Panc1 (cell line): ENCODE measurements around the gene METRN. TPM values are rescaled to one million over a fixed set of nuclear protein-coding genes. Genes with fewer than 3 reads are reported as not detected.

Experiments used
- ATAC-seq: fragments of 200-7000 bp; cut with Tn5 transposase; 2 replicates; pipeline ENCODE4 v1.9.1; 2020; ENCODE audit warnings: mild to moderate bottlenecking, moderate library complexity
- BruUV-seq: library from RNA; stranded (reverse); fragments of 400-500 nt; replicated peaks from 2 replicates; lab custom pipeline; 2021; lab: Mats Ljungman, UMichigan
- CTCF ChIA-PET: fragments of 300-600 bp; sonication (Branson Sonifier 250); formaldehyde crosslinking; loops from one replicate; lab custom pipeline; 2022; ENCODE audit warnings: antibody characterized with exemption; lab: Charles Lee
- POLR2A ChIA-PET: fragments of 300-600 bp; sonication (Branson Sonifier 250); formaldehyde crosslinking; loops from one replicate; lab custom pipeline; 2022; ENCODE audit warnings: antibody characterized with exemption; lab: Charles Lee
- DNase-seq: peaks from one replicate; pipeline ENCODE4 v3.0.0-alpha.2; 2010; ENCODE audit warnings: low read depth, low spot score
- H3K27ac ChIP-seq: 2 replicates; pipeline ENCODE4 v1.5.1; 2011; ENCODE audit warnings: mild to moderate bottlenecking, low read length, inconsistent platforms
- H3K27me3 ChIP-seq: fragments of 200-500 bp; sonication (Bioruptor generic); 2 replicates; pipeline ENCODE4 v1.6.0; 2014; ENCODE audit warnings: low read length, inconsistent platforms; ENCODE audit not compliant: control insufficient read depth, insufficient read depth
- H3K36me3 ChIP-seq: fragments of 200-500 bp; sonication (Bioruptor generic); 2 replicates; pipeline ENCODE4 v1.5.1; 2014; ENCODE audit warnings: inconsistent platforms, mild to moderate bottlenecking, low read length, moderate library complexity; ENCODE audit not compliant: control insufficient read depth, insufficient read depth
- H3K4me1 ChIP-seq: 2 replicates; pipeline ENCODE4 v1.5.1; 2011; ENCODE audit warnings: inconsistent platforms, mild to moderate bottlenecking, low read length, moderate library complexity; ENCODE audit not compliant: control insufficient read depth, insufficient read depth
- H3K4me3 ChIP-seq, 2 experiments: 2 replicates each; pipeline ENCODE4 v1.5.1; 2011 to 2012; ENCODE audit warnings: low read depth in 2 of 2, low read length in 2 of 2, mild to moderate bottlenecking in 2 of 2, inconsistent platforms in 1 of 2, moderate library complexity in 1 of 2
- H3K9me3 ChIP-seq: fragments of 200-500 bp; sonication (Bioruptor generic); 2 replicates; pipeline ENCODE4 v1.5.1; 2014; ENCODE audit warnings: low read depth, mild to moderate bottlenecking, inconsistent platforms, low read length, moderate library complexity; ENCODE audit not compliant: control insufficient read depth, insufficient read depth
- POLR2AphosphoS5 ChIP-seq: IDR thresholded peaks from 2 replicates; pipeline ENCODE4 v1.6.1; 2012; ENCODE audit warnings: mild to moderate bottlenecking, low read depth, low read length, moderate library complexity
- SIN3A ChIP-seq: IDR thresholded peaks from 2 replicates; pipeline ENCODE4 v1.6.1; 2012; ENCODE audit warnings: low read depth, mild to moderate bottlenecking, low read length, moderate library complexity, borderline replicate concordance; ENCODE audit not compliant: insufficient read depth
- TCF7L2 ChIP-seq: IDR thresholded peaks from 2 replicates; pipeline ENCODE4 v1.6.1; 2011; ENCODE audit warnings: mild to moderate bottlenecking, low read depth, low read length, inconsistent platforms
- in situ Hi-C: cut with HindIII; loops from 2 replicates; pipeline ENCODE4 v1.10.0; 2016; ENCODE audit warnings: low sequenced_read_pairs, low pct_unique_long_range_greater_than_20kb
- intact Hi-C: fragments of 100-400 bp; cut with micrococcal nuclease; formaldehyde crosslinking; loops from one replicate; pipeline ENCODE4 v1.10.0; 2022; ENCODE audit not compliant: unreplicated experiment
- total RNA-seq: library from RNA; stranded (reverse); gene quantifications from one replicate; pipeline ENCODE4 v1.2.1, GENCODE V29; 2021; ENCODE audit not compliant: unreplicated experiment
- TF ChIP-seq, protein P1 (sequence below): fragments of 450-650 bp; IDR thresholded peaks from 2 replicates; pipeline ENCODE4 v1.5.1; 2017; ENCODE audit warnings: mild to moderate bottlenecking
- TF ChIP-seq, protein P2 (sequence below), 2 experiments: IDR thresholded peaks; 2 replicates each; pipeline ENCODE4 v1.6.1; 2011 to 2012; ENCODE audit warnings: low read depth in 2 of 2, control low read depth in 1 of 2, low read length in 1 of 2, mild to moderate bottlenecking in 1 of 2, moderate library complexity in 1 of 2; ENCODE audit not compliant: insufficient read depth in 1 of 2

METRN gene
- total RNA-seq, 1 experiment from 2014 or later = 407 TPM

- Histone ChIP-seq H3K27ac (no peak overlapping the region), H3K27me3 (no peaks in the 10 kb centered on the region), H3K9me3 (no peaks in the 10 kb centered on the region), H3K4me1 (peaks cover 6% of the 10 kb centered on the region), H3K36me3 (peaks cover 5% of the 10 kb centered on the region; the same call in 1 of the 2 replicates), H3K4me3 (peak overlapping the region; percentile 55 to 56; a peak in 2 of 4 replicates)
- no peak for ATAC-seq
- no peak for TF ChIP-seq SIN3A
- TF ChIP-seq, protein P1, sequence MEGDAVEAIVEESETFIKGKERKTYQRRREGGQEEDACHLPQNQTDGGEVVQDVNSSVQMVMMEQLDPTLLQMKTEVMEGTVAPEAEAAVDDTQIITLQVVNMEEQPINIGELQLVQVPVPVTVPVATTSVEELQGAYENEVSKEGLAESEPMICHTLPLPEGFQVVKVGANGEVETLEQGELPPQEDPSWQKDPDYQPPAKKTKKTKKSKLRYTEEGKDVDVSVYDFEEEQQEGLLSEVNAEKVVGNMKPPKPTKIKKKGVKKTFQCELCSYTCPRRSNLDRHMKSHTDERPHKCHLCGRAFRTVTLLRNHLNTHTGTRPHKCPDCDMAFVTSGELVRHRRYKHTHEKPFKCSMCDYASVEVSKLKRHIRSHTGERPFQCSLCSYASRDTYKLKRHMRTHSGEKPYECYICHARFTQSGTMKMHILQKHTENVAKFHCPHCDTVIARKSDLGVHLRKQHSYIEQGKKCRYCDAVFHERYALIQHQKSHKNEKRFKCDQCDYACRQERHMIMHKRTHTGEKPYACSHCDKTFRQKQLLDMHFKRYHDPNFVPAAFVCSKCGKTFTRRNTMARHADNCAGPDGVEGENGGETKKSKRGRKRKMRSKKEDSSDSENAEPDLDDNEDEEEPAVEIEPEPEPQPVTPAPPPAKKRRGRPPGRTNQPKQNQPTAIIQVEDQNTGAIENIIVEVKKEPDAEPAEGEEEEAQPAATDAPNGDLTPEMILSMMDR = no peak
- TF ChIP-seq TCF7L2 = no peak
- TF ChIP-seq, protein P2, sequence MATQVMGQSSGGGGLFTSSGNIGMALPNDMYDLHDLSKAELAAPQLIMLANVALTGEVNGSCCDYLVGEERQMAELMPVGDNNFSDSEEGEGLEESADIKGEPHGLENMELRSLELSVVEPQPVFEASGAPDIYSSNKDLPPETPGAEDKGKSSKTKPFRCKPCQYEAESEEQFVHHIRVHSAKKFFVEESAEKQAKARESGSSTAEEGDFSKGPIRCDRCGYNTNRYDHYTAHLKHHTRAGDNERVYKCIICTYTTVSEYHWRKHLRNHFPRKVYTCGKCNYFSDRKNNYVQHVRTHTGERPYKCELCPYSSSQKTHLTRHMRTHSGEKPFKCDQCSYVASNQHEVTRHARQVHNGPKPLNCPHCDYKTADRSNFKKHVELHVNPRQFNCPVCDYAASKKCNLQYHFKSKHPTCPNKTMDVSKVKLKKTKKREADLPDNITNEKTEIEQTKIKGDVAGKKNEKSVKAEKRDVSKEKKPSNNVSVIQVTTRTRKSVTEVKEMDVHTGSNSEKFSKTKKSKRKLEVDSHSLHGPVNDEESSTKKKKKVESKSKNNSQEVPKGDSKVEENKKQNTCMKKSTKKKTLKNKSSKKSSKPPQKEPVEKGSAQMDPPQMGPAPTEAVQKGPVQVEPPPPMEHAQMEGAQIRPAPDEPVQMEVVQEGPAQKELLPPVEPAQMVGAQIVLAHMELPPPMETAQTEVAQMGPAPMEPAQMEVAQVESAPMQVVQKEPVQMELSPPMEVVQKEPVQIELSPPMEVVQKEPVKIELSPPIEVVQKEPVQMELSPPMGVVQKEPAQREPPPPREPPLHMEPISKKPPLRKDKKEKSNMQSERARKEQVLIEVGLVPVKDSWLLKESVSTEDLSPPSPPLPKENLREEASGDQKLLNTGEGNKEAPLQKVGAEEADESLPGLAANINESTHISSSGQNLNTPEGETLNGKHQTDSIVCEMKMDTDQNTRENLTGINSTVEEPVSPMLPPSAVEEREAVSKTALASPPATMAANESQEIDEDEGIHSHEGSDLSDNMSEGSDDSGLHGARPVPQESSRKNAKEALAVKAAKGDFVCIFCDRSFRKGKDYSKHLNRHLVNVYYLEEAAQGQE (IDR thresholded peaks at IDR 0.05; ENCODE audit: insufficient read depth in 1 of 2, low read depth in 2 of 2, low read length in 1 of 2) = no peak
- no peak for TF ChIP-seq POLR2AphosphoS5
- intact Hi-C loops = no loop called here
- in situ Hi-C loops = no loop called here
- ChIA-PET CTCF (no interaction called here), POLR2A (no interaction called here)
- no TSS peak for BruUV-seq
- DNase-seq = no peak
These were observed 10.9 kb upstream of the METRN start for GRCh38 chr16:704047-704446.

GRCh38 chr16:704552-705380, 10.2 kb upstream of the METRN start:
- H3K27ac ChIP-seq = peak overlapping the region; percentile 51; the same call in 1 of the 2 replicates
- H3K9me3 ChIP-seq = no peaks in the 10 kb centered on the region

More at GRCh38 chr16:704552-705380, 10.2 kb upstream of the METRN start:
- intact Hi-C loops = no loop called here
- Histone ChIP-seq H3K27me3 (no peaks in the 10 kb centered on the region), H3K36me3 (peaks cover 5% of the 10 kb centered on the region; the same call in 1 of the 2 replicates), H3K4me1 (peaks cover 7% of the 10 kb centered on the region), H3K4me3 (peak overlapping the region; percentile 55 to 56)
- ATAC-seq = peak; percentile 10
- ChIA-PET CTCF (no interaction called here), POLR2A (no interaction called here)
- BruUV-seq = no TSS peak
- TF ChIP-seq TCF7L2 = no peak
- TF ChIP-seq, protein P2 (IDR thresholded peaks at IDR 0.05; ENCODE audit: insufficient read depth in 1 of 2, low read depth in 2 of 2, low read length in 1 of 2) = peak; percentile 84 to 91
- no peak for DNase-seq
- in situ Hi-C loops = no loop called here
